ENCODE data around the gene TTYH2. TPM values are rescaled to one million over a fixed set of nuclear protein-coding genes. Genes with fewer than 3 reads are reported as not detected.

TTYH2 gene
- total and polyA plus RNA-seq, 2 experiments from 2014 or later: 1.4 to 3.9 TPM

GRCh38 chr17:74197801-74198200, 15.6 kb upstream of the TTYH2 start:
- no peaks in the 10 kb centered on the region for H3K36me3 ChIP-seq (ENCODE audit: insufficient read depth)
- TF ChIP-seq ZNF462 (CRISPR knock-in tag; IDR thresholded peaks at IDR 0.05) (no peak), NANOG (IDR thresholded peaks at IDR 0.05; ENCODE audit: borderline replicate concordance) (no peak), ETS1 (IDR thresholded peaks at IDR 0.05) (no peak), POLR2AphosphoS5 (IDR thresholded peaks at IDR 0.05; ENCODE audit: low read depth) (no peak), CREB1 (CRISPR knock-in tag; IDR thresholded peaks at IDR 0.05; ENCODE audit: low read depth) (no peak)
- Mint-ChIP-seq H3K4me3 (no peak overlapping the region), H3K36me3 (ENCODE audit: low read depth) (no peaks in the 10 kb centered on the region), H3K9me3 (no peaks in the 10 kb centered on the region), H3K27me3 (ENCODE audit: insufficient read depth, low read depth, poor library complexity) (peaks cover 13% of the 10 kb centered on the region), H3K27ac (no peak overlapping the region), H3K4me1 (peaks cover 18% of the 10 kb centered on the region)
- DNase-seq (ENCODE audit: low spot score) (no peak), ATAC-seq (no peak)
- peaks cover 5% of the 10 kb centered on the region; the same call in 1 of the 2 replicates for H3K4me1 ChIP-seq (ENCODE audit: insufficient read depth)
- no peaks in the 10 kb centered on the region for H3K79me2 ChIP-seq (replicated peaks; ENCODE audit: insufficient read depth)
- H3F3A ChIP-seq (replicated peaks; ENCODE audit: low read depth): no peaks in the 10 kb centered on the region
- H3K27me3 ChIP-seq (ENCODE audit: insufficient read depth): peaks cover 11% of the 10 kb centered on the region
- no peak overlapping the region for H3K27ac ChIP-seq (ENCODE audit: low read depth)
- H3K9me2 ChIP-seq (ENCODE audit: insufficient read depth): no peaks in the 10 kb centered on the region
- H3K4me2 ChIP-seq: no peak overlapping the region
- H4K20me1 ChIP-seq (replicated peaks; ENCODE audit: insufficient read depth): no peaks in the 10 kb centered on the region
- H3K4me3 ChIP-seq: no peak overlapping the region
- H2AFZ ChIP-seq: no peak overlapping the region

- Histone ChIP-seq H3K4me1 (ENCODE audit: insufficient read depth) (peaks cover 9% of the 10 kb centered on the region; the same call in 1 of the 2 replicates), H3K4me2 (no peak overlapping the region), H3K9me2 (ENCODE audit: insufficient read depth) (no peaks in the 10 kb centered on the region), H3K27ac (ENCODE audit: low read depth) (no peak overlapping the region), H2AFZ (no peak overlapping the region), H3K36me3 (ENCODE audit: insufficient read depth) (no peaks in the 10 kb centered on the region), H3F3A (replicated peaks; ENCODE audit: low read depth) (no peaks in the 10 kb centered on the region), H3K79me2 (replicated peaks; ENCODE audit: insufficient read depth) (peaks cover 1% of the 10 kb centered on the region), H4K20me1 (replicated peaks; ENCODE audit: insufficient read depth) (no peaks in the 10 kb centered on the region), H3K27me3 (ENCODE audit: insufficient read depth) (peaks cover 11% of the 10 kb centered on the region), H3K4me3 (no peak overlapping the region)
- peaks cover 20% of the 10 kb centered on the region for H3K4me1 Mint-ChIP-seq
- H3K9me3 Mint-ChIP-seq: peaks cover 3% of the 10 kb centered on the region; the same call in 1 of the 3 replicates
- no peak overlapping the region for H3K4me3 Mint-ChIP-seq
- H3K27ac Mint-ChIP-seq: no peak overlapping the region
- no peak for DNase-seq (ENCODE audit: low spot score)
- H3K36me3 Mint-ChIP-seq (ENCODE audit: low read depth): peaks cover 4% of the 10 kb centered on the region
- no peak for ATAC-seq
- H3K27me3 Mint-ChIP-seq (ENCODE audit: insufficient read depth, low read depth, poor library complexity): peaks cover 20% of the 10 kb centered on the region
- no peak for TF ChIP-seq EZH2 (IDR thresholded peaks at IDR 0.05; ENCODE audit: low read depth, unreplicated experiment)
- TF ChIP-seq REST (IDR thresholded peaks at IDR 0.05; ENCODE audit: unreplicated experiment): no peak
Observed at GRCh38 chr17:74198694-74199093, 14.7 kb upstream of the TTYH2 start.
